ENCODE measurements around the gene FOXK2. TPM values are rescaled to one million over a fixed set of nuclear protein-coding genes. Genes with fewer than 3 reads are reported as not detected.

FOXK2 gene
- total and polyA plus RNA-seq, 2 experiments from 2014 or later, result 30.2 to 37.7 TPM

DNA sequence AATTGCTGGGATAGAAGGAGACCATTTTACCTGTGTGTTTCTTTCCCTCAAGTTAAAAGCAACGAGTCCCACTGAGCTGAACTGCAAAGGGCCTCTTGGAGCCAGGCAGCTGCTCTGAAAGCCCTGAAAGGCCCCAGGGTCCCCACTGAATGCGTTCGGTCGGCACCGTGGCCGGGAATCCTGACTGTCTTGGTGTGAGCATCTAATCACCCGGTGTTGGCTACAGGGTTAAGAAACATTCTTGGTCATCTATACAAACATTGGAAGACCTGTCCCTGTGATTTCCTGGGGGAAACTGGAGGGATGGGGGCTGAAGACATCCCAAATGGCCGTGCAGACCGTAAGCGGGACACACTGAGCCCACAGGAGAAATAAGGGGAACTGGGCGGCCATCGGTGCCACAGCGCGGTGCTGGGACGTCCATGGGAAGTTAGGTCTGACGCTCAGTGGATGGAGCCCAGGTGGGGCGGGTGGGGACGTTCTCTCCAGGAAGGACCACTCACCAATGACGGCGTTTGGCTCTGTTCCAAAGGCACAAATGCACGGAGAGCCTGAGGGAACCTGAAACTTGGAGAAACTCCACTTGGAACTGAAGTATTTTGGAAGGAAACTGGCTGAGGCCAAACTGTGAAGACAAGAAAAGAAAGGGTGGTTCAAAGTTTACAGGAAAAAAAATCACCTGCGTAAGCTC, 96.6 kb downstream of the FOXK2 start:
- Histone ChIP-seq H3K4me2 (no peak overlapping the region), H3K27me3 (no peaks in the 10 kb centered on the region), H3K36me3 (replicated peaks; ENCODE audit: insufficient read depth, low read depth) (no peaks in the 10 kb centered on the region), H3K9me3 (ENCODE audit: low read depth) (no peaks in the 10 kb centered on the region), H3K9me2 (replicated peaks; ENCODE audit: insufficient read depth) (no peaks in the 10 kb centered on the region), H3K4me3 (no peak overlapping the region), H3K79me2 (no peaks in the 10 kb centered on the region), H3K4me1 (ENCODE audit: insufficient read depth) (peaks cover 8% of the 10 kb centered on the region), H3K27ac (no peak overlapping the region), H2AFZ (no peak overlapping the region), H4K20me1 (ENCODE audit: insufficient read depth, poor library complexity, severe bottlenecking) (no peaks in the 10 kb centered on the region)
- TF ChIP-seq EZH2phosphoT487 (IDR thresholded peaks at IDR 0.05; ENCODE audit: low read depth, severe bottlenecking, unreplicated experiment), result no peak
- TF ChIP-seq, protein P1, sequence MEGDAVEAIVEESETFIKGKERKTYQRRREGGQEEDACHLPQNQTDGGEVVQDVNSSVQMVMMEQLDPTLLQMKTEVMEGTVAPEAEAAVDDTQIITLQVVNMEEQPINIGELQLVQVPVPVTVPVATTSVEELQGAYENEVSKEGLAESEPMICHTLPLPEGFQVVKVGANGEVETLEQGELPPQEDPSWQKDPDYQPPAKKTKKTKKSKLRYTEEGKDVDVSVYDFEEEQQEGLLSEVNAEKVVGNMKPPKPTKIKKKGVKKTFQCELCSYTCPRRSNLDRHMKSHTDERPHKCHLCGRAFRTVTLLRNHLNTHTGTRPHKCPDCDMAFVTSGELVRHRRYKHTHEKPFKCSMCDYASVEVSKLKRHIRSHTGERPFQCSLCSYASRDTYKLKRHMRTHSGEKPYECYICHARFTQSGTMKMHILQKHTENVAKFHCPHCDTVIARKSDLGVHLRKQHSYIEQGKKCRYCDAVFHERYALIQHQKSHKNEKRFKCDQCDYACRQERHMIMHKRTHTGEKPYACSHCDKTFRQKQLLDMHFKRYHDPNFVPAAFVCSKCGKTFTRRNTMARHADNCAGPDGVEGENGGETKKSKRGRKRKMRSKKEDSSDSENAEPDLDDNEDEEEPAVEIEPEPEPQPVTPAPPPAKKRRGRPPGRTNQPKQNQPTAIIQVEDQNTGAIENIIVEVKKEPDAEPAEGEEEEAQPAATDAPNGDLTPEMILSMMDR (IDR thresholded peaks at IDR 0.05; ENCODE audit: poor library complexity), result no peak
- TF ChIP-seq EZH2 (IDR thresholded peaks at IDR 0.05; ENCODE audit: borderline replicate concordance), result no peak
- DNase-seq (ENCODE audit: low spot score), result no peak
- WGBS (ENCODE audit: low lambda C conversion rate, missing lambda C conversion rate), result 96% methylated on average over 22 of the region's 22 CpGs

DNA sequence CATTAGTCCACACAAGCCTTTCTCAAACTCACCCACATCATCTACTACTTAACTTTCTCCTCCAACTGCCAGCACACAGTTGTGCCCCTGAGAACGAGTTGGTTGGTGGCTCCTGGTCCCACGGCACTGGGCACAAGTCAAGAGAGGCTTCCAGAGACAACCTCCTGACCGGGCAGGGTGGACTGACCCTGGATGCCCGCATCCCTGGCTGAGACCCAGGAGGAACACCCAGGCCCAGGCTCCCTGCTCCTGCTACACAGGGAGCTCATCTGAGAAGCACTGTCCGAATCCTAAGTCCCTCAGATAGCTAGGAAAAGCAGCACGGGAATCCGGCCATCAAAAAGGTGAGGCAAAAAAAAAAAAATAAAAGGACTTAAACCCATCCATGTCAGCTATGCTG, 99.7 kb downstream of the FOXK2 start:
- H3K4me3 ChIP-seq, result no peak overlapping the region
- H2AFZ ChIP-seq, result no peak overlapping the region
- no peak overlapping the region for H3K27ac ChIP-seq
- H3K79me2 ChIP-seq, result peaks cover 7% of the 10 kb centered on the region
- TF ChIP-seq EZH2phosphoT487 (IDR thresholded peaks at IDR 0.05; ENCODE audit: low read depth, severe bottlenecking, unreplicated experiment) (no peak), EZH2 (IDR thresholded peaks at IDR 0.05; ENCODE audit: borderline replicate concordance) (no peak)
- TF ChIP-seq, protein P1 (IDR thresholded peaks at IDR 0.05; ENCODE audit: poor library complexity), result no peak
- no peaks in the 10 kb centered on the region for H3K4me1 ChIP-seq (ENCODE audit: insufficient read depth)
- H3K27me3 ChIP-seq, result no peaks in the 10 kb centered on the region
- H3K9me3 ChIP-seq (ENCODE audit: low read depth), result no peaks in the 10 kb centered on the region
- H3K36me3 ChIP-seq (replicated peaks; ENCODE audit: insufficient read depth, low read depth), result no peaks in the 10 kb centered on the region
- 93% methylated on average over 7 of the region's 7 CpGs for WGBS (ENCODE audit: low lambda C conversion rate, missing lambda C conversion rate)
- no peak for DNase-seq (ENCODE audit: low spot score)
- no peaks in the 10 kb centered on the region for H4K20me1 ChIP-seq (ENCODE audit: insufficient read depth, poor library complexity, severe bottlenecking)
- no peak overlapping the region for H3K4me2 ChIP-seq
- no peaks in the 10 kb centered on the region for H3K9me2 ChIP-seq (replicated peaks; ENCODE audit: insufficient read depth)

DNA sequence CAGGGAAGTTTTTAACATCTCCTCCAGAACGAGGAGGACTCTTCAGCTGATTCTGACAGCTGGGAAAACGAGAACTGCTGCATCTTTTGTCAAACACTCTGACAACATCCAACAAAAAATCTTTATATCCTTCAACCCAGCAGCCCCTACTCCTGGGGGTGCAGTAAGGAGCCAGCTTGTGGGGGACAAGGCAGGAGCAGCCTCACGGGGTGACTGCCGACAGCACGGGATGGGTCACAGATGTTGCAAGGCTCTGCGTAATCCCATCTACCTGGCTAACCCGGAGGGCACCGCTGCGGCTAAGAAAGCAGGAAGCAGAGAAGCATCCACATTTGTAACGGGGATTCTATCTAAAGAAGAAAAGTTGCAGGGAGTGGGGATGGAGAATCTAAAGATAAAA, 100.1 kb downstream of the FOXK2 start:
- WGBS (ENCODE audit: low lambda C conversion rate, missing lambda C conversion rate), result 85% methylated on average over 10 of the region's 10 CpGs
- H3K79me2 ChIP-seq, result peaks cover 7% of the 10 kb centered on the region
- DNase-seq (ENCODE audit: low spot score), result no peak
- H3K4me2 ChIP-seq, result no peak overlapping the region
- H3K9me2 ChIP-seq (replicated peaks; ENCODE audit: insufficient read depth), result no peaks in the 10 kb centered on the region
- no peak overlapping the region for H3K27ac ChIP-seq
- no peaks in the 10 kb centered on the region for H3K36me3 ChIP-seq (replicated peaks; ENCODE audit: insufficient read depth, low read depth)
- TF ChIP-seq EZH2 (IDR thresholded peaks at IDR 0.05; ENCODE audit: borderline replicate concordance) (no peak), EZH2phosphoT487 (IDR thresholded peaks at IDR 0.05; ENCODE audit: low read depth, severe bottlenecking, unreplicated experiment) (no peak)
- TF ChIP-seq, protein P1 (IDR thresholded peaks at IDR 0.05; ENCODE audit: poor library complexity), result no peak
- H3K4me1 ChIP-seq (ENCODE audit: insufficient read depth), result no peaks in the 10 kb centered on the region
- H2AFZ ChIP-seq, result no peak overlapping the region
- H3K4me3 ChIP-seq, result no peak overlapping the region
- H3K27me3 ChIP-seq, result no peaks in the 10 kb centered on the region
- H4K20me1 ChIP-seq (ENCODE audit: insufficient read depth, poor library complexity, severe bottlenecking), result no peaks in the 10 kb centered on the region
- no peaks in the 10 kb centered on the region for H3K9me3 ChIP-seq (ENCODE audit: low read depth)
